IPS DF 19.7 (cell line): Measurements from ENCODE around the gene SRP14.
A peak's percentile ranks its signal among the peaks of the same experiment; 100 is the strongest.
"Not testable (repeated sequence)": the region's sequence is repeated elsewhere in the genome, so short reads cannot be mapped to it uniquely, and the experiment has no call there.

Experiments used
- DNase-seq: peaks from one replicate; pipeline ENCODE4 v3.0.0-alpha.2; 2013; ENCODE audit warnings: low read depth, low spot score

Gene SRP14, protein sequence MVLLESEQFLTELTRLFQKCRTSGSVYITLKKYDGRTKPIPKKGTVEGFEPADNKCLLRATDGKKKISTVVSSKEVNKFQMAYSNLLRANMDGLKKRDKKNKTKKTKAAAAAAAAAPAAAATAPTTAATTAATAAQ

DNA sequence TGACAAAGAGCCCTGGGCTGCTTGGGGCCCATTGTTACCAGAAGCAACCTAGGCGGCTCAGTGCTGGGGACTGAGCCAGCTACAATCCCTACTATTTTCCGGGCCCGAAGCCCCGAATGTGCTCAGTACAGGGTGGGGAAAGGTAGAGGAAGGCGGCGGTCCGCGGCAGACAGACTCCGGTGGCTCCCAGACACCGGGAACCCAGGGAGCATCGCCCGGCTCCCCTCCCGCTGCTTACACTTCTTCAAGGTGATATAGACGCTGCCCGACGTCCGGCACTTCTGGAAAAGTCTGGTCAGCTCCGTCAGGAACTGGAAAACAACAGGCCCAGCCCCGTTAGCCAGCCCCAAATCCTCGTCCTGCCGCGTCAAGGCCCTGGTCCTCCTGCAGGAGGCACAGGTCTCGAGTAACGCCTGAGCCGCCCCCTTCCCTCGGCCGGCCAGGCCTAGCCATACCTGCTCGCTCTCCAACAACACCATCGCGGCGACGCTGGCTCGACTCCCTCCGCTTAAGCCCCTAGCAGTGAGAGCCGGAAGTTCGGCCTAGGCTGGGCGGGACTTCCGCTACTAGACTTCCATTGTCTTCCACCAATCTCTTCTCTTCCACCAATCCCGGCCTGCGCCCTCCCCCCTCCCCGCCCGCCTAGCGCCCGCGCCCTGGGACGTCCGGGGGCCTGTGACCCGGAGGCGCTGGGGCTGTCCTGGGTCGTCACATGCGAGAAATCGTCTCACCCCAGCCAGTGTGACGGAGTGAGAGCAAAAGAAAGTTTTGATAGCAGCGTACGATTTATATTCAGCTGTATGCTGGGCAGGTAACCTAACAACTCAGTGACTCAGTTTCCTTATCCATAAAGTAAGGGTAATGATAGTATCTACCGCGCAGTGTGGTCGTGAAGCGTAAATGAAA lies at the start of gene SRP14:
TSS of gene SRP14 (minus strand) at position 544 of the 906 bp plus-strand sequence. CDS start at position 479, 65 bp downstream.
- peak; percentile 86 for DNase-seq

DNA sequence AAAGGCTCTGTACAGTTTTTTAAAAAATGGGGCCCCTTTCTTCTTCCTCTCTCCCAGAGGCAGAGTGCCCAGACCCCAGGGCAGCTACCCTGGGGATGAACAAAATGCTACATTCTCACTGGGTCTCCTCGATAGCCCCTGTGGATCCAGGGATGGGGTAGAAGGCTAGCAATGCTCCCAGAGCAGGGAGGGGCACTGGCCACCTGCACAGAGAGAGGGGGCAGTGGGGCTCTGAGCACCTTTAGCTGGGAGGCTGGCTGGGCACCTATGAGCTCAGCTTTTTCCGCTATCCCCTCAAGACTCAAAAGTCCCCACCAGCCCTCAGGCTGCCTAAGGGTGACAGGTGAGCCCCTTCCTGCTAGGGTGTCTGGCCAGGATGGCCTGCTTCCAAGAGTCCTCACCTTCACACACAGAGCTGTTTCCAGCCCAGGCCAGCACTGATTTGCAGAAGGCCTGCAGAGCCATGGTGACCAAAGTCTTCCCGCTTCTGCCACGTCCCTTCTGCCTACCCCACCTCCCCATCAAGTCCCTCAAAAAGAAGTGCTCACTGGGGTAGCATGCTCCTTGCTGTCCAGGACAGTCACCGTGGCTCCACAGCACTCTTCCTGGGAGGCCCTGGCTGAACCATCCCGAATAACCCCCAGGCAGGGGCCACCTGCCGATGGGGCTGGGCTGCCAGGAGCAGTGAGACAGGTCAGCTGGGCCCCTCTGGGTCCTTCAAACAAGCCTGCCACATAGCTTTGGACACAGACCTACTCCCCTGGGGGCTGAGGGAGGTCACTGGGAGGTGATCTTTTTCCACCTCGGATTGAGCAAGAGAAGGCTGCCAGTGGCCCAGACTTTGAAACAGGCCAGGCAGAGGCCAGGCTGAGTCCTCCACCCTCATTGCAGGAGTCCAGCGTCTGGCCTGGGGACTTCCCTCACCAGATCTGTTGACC lies 49.3 kb upstream of the SRP14 start:
- DNase-seq: no peak

DNA sequence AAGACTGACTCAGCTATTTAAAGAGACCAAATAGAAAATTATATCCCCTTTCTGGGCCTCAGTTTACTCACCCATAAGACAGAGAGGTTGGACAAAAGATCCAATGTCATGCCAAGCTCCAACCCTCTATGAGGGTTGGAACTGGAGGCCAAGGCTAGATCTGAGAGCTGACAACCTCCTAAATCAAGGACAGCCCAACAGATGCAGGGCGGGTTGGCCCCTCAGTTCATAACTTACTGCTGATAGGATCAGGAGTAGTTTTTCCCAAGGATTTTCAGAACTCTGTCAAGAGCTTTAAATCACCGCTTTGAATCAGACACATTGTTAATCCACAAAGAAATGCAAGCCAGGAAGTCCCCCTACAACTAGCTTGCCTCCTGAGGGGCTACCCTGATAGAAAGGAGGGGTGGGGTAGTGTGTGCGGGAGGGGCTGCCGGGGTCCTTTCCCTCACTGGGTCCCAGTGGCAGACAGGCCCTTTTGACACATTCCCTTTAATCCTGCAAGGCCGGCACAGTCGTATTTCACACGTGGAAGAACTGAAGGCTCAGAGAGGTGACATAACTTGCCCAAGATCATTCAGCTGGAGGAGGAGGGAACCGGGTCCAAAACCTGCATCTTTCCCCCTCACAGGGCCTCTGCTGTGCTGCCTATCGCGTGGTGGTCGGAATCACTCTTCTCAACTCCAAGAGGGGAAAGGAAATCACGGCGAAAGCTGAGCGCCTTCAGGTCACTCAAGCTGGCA lies 48.3 kb upstream of the SRP14 start:
- no peak for DNase-seq

DNA sequence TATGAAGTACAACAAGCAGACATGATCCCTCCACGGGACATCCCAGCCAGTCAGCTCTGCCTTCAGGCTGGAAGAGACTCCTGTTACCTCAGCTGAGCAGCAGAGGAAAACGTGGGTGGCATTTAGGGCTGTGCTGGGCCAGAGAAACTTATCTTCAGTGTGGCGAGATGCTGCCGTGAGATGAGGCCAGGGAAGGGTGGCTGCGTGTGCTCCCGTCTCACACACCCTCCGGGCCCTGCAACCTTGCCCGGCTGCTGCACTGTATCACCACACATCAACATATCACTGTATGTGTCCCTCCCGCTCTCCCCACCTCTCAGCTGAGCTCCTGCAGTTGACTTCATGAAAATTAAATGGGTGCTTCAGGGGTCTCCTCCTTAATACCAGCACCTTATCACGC lies 46.3 kb upstream of the SRP14 start:
- no peak for DNase-seq

DNA sequence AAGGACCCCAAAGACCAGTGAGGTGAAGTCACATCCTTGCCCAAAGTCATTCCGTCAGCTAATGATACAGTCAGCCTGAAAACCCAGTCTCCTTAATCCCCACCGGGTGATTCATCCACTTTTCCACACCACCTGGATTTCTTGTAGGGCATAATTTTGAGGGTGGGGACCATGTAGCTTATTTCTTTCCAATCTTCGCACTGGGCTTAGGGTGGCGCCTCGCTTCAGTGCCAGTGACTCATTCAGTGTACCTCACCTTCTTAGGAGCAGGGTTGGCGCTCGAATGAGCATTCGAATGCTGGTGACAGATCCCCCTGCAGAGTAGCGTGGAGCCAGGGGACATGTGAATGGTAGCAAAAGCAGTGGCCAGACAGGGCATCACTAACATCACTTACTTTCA lies 45.7 kb upstream of the SRP14 start:
- no peak for DNase-seq

DNA sequence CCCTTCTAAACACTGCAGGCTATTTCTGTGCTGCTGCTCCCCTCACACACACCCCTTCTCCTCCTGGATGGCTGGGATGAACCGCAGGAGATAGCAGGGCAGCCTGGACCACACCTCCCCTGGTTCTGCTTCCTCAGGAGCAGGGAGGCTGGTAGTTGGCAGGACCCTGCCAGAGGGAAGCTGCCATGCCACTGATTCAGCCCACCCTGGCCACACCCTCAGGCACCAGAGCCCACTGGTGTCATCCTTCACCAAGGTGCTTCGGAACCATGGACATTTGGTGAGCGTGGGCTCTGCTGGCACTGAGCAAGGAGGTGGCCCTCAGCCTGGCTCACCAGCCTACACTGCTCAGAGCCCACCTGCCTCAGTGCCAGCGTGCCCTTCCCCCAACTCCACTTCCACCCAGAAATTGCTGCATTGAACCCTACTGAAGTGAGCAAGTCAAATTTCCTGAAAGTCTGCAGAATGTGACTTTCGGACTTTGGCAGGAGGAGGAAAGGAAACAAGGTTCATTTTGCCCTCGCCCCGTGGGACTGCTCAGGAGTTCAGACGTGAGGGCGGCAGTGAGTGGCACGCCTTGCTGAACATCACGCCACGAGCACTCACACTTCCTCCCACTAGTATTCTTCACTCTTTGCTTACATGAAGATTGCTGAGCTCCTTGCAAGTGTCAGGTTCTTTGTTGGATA lies 43.4 kb upstream of the SRP14 start:
- no peak for DNase-seq

DNA sequence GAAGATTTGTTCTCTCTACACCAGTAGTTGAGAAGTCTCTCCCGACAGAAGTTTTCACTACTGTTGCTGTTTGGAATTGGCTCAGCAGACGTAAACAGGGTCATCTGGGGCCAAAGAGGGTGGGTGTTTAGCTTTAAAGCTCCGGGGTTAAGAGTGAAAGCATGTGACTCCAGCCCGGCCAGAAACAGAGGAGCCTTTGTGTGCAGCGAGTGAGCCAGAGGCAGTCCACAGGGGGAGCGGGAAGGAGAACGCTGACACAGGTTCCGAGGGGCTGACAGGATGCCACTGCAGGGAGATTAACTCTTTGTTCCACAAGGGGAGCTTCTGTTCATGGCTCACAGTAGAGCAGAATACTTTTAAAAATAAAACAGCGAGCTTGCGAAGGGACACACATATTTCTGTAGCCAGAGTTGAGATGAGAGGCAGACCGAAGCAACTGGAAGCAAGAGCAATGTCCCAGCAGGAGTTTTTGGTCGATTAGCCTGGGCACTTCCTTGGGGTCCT lies 42.8 kb upstream of the SRP14 start:
- DNase-seq: no peak

DNA sequence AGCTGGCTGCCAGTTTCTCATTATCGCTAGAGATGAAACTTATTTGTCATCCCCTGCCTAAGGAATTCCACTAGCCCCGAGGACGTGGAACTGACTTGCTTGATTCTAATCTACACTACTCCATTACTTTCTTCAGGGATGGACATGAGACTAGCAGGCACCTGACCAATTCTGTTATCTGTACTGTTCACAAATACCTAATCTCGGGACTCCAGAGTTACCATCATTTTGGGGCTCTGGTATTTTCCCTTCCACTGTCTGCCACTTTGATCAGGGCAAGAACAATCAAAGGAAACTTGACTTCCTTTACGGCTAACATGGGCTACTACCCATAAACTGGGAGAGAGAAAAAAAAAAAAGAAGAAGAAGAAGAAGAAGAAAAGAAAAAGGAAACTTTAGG lies 41.9 kb upstream of the SRP14 start:
- DNase-seq: no peak

DNA sequence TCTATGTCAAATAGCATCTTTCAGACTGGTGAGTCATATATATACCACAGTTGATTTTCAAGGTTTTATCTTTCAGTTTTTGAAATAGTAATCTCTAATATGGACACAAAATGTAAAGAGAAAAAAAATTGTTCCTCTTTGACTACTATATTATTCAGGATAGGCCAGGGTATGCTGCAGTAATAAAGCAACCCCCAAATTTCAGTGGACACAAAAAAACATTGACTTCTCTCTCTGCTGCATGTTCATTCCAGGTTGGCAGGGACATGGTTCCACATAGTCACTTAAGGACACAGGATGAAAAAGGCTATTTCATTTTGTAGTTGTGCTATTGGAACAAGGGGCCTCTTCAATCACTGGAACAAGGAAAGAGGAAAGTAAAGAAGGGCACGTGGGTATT lies 41.1 kb upstream of the SRP14 start:
- DNase-seq: no peak

DNA sequence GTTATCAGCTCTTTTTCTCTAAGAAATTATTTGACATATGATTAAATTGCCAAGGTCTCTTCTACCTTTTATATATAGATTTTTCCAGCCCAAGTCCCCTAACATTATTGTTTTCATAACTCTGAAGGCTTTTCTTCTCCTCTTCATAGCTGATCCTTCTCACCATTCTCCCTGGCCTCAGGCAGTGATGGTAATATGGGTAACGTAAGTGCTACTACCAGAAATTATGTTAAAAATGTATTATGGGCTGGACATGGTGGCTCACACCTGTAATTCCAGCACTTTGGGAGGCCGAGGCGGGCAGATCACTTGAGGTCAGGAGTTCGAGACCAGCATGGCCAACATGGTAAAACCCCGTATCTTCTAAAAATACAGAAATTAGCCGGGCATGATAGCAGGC lies 40.5 kb upstream of the SRP14 start:
- no peak for DNase-seq

DNA sequence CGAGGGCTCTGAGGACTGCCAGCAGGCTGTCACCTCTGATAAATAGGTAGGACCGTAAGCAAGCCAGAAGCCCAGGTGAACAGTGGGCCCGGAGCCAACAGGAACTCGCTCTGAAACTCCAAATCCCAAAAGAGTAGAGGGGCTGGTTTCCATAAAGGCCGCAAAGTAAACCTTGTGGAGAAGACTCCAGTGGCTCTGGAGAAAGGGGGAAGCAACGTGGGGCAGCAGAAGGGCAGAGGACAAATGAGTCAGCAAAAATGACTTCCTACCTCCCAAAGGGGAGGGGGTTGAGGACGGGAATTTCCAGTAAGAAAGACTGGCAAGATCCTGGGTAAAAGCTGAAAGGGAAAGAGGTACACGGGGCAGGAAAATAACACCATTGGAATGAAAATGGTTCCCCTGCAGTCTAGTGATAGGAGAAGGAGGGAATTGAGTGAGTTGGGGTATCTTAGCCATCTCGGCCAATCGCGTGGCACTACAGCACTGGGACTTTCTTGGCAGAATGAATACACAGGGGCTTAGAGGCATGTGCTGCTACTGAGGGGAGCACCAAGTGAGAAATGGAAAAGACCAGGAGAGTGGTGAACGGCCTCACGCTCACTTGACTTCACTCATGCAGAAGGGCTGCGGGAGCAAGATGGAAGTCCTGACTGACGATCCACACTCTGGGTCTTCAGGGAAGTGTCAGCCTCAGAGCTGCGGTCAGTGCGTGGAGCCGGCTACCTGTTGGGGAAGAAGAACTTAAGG lies 36.5 kb upstream of the SRP14 start:
- DNase-seq: no peak

DNA sequence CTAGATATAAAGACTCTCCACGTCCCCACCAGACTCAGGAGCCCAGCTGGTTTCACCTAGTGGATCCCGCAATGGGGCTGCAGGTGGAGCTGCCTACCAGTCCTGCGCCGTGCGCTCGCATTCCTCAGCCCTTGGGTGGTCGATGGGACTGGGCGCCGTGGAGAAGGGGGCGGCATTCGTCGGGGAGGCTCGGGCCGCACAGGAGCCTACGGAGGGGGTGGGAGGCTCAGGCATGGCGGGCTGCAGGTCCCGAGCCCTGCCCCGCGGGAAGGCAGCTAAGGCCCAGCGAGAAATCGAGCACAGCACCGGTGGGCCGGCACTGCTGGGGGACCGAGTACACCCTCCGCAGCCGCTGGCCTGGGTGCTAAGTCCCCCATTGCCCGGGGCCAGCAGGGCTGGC lies 35.7 kb upstream of the SRP14 start:
- not testable (repeated sequence) for DNase-seq

DNA sequence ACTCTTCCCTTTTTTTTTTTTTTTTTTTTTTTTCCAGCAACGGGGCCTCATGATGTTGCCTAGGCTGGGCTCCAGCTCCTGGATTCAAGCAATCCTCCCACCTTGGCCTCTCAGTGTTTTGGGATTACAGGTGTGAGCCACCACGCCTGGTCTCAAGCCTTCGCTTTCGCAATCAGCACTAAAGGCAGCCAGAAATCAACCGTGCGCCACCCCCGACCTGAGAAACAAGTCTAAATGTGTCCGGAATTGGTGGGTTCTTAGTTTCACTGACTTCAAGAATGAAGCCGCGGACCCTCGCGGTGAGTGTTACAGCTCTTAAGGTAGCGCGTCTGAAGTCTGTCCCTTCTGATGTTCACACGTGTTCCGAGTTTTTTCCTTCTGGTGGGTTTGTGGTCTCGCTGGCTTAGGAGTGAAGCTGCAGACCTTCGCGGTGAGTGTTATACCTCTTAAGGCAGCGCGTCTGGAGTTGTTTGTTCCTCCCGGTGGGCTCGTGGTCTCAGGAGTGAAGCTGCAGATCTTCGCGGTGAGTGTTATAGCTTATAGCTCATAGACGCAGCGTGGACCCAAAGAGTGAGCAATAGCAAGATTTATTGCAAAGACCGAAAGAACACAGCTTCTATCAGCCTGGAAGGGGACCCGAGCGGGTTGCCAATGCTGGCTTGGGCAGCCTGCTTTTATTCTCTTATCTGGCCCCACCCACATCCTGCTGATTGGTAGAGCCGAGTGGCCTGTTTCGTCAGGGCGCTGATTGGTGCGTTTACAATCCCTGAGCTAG lies 34.9 kb upstream of the SRP14 start:
- not testable (repeated sequence) for DNase-seq

DNA sequence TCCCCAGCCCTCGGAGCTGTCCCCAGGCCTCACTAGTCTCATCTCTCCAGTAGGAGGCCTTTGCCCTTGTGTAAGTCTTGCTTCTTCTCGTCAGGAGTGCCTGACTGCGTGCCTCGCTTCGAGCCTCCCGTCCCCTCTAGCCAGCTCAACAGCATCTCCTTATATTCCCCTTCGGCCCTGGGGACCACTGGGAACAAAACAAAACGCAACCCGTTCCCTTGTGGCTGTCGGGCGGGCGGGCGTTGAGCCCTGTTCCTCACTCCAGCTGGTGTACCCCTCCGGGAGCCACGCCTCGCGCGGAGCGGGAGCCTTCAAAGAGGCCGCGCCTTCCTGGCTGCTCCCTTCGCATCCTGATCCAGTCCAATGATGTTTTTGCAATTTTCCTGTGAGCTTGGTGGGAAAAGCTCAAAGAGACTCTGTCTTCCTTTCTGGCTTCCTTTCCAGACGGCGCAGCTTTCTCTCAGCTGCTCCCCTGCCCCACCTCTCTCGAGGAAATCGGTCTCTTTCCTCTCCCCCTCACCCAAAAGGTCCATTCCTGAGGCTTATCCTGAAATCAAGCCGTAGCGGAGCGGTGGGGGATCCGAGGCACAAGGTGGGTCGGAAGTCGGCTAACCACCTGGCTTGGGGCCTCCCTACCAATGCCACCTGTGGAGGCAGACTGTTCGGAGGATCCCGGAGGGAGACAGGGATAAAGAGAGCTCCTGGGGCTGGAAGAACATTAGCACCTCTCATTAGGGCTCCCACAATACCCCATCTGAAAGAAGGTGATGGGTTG lies 33.4 kb upstream of the SRP14 start:
- no peak for DNase-seq

DNA sequence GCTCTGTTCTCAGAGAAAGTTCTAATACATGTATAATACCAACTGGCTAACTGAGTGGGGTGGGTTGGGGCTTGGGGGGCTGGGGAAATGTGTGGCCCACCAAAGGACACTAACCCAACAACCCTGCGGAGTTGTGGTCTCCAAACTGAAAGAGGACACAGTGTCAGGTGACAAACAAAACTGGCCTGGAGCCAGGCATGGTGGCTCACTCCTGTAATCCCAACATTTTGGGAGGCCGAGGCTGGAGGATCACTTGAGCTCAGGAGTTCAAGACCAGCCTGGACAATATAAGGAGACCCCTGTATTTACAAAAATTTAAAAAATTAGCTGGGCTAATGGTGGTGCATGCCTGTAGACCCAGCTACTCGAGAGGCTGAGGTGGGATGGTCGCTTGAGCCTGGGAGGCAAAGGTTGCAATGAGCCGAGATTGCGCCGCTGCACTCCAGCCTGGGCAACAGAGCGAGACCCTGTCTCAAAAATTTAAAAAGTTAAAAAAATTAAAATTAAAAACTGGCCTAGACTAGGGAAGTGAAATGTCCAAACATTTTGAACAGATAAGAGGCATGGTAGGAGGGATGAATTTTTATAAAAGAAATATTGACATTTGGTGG lies 31.7 kb upstream of the SRP14 start:
- no peak for DNase-seq

DNA sequence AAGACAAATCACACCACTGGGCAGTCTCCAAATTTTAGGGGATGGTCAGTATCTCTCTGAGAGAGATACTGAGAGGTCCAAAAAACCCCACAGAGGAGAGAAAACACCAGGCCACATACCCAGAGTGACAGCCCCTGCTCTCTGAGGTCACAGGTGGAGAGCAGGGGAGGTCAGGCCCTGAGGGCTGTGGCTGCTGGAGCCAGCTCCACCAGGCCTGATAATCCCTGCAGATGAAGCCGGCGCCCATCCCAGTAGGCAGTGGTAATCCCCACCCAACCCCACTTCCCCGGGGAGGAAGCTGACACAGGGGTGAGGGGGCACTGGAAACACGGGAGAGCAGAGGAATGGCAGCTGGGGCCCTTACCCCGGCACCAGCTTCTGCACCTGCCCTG lies 31.2 kb upstream of the SRP14 start:
- DNase-seq: no peak

DNA sequence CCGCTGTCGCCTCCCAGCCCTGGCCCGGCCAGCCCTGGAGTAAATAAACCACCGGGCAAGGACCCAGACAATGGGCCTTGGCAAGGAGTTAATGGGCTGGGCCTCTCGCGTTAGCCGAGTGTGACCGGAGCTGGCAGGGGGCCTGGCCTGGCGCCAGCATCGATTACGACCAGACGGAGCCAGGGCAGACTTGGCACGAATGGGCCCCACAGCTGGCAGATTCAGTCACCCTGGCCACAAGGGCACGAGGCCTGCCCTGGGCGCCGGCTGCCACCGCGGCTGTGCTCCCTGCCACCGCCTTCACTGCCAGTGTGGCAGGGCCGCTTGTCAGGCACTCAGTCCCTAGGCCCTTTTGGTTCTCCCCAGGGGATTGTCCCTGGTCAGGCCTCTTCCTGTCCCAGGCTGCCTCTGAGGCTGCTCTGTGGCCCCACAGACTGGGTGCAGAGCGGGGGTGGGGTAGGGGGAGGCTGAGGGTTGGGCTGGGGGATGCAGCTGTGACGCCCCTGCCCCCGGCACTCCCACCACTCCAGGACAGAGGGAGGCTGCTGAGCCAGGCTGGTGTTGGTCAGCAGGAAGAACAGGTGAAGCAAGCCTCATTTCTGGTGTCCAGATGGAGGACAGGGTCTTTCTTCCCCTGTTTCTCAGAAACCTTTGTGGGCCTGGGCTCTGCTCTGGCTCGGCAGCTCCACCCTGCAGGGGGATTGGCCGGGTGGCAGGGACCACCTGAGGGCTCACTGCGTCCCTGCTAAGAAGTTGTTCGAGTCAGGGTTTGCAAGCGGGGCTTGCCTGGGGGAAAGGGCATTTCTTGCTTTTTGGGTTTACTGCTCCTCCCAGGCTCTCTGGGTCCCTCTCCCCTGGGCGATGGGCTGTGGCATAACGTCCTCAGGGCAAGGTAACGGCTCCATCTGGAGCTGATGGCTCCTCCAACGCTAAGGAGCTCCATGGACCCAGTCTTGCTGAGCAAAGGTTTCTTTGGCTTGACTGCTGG lies 30.5 kb upstream of the SRP14 start:
- DNase-seq: no peak
